Chondrocyte (in vitro differentiated cells): ENCODE data around the gene PPP2R3C. TPM values are rescaled to one million over a fixed set of nuclear protein-coding genes. Genes with fewer than 3 reads are reported as not detected.
"Not testable (repeated sequence)": the region's sequence is repeated elsewhere in the genome, so short reads cannot be mapped to it uniquely, and the experiment has no call there.

Experiments used
- DNase-seq: peaks from one replicate; pipeline ENCODE4 v3.0.0; 2021; ENCODE audit warnings: mixed read lengths, low spot score
- H3K27ac Mint-ChIP-seq: one replicate; pipeline ENCODE4 v1.8.0; 2021; ENCODE audit warnings: mild to moderate bottlenecking, moderate library complexity, mixed read lengths; ENCODE audit not compliant: unreplicated experiment
- H3K27me3 Mint-ChIP-seq: 2 replicates; pipeline ENCODE4 v1.8.0; 2021; ENCODE audit warnings: low read depth, mixed read lengths
- H3K36me3 Mint-ChIP-seq: 2 replicates; pipeline ENCODE4 v1.8.0; 2021; ENCODE audit warnings: low read depth, mixed read lengths
- H3K4me1 Mint-ChIP-seq: 2 replicates; pipeline ENCODE4 v1.8.0; 2021; ENCODE audit warnings: low read depth, mild to moderate bottlenecking, mixed read lengths
- H3K4me3 Mint-ChIP-seq: one replicate; pipeline ENCODE4 v1.8.0; 2021; ENCODE audit warnings: mild to moderate bottlenecking, moderate library complexity, mixed read lengths; ENCODE audit not compliant: unreplicated experiment
- H3K9me3 Mint-ChIP-seq: 2 replicates; pipeline ENCODE4 v1.8.0; 2021; ENCODE audit warnings: low read depth, mixed read lengths
- CTCF ChIP-seq: fragments of 200-600 bp; sonication (generic); IDR thresholded peaks from 2 replicates; pipeline ENCODE4 v1.5.0; 2021; ENCODE audit warnings: antibody characterized with exemption, mild to moderate bottlenecking, moderate library complexity
- total RNA-seq: library from RNA; stranded (reverse); gene quantifications from 3 replicates; pipeline ENCODE4 v1.2.1, GENCODE V29; 2021

The PPP2R3C gene
- total RNA-seq, 1 donor from 2014 or later: 37.4 TPM

- no peak for DNase-seq
- Mint-ChIP-seq H3K36me3 (peaks cover 1% of the 10 kb centered on the region), H3K4me1 (peaks cover 27% of the 10 kb centered on the region), H3K9me3 (no peaks in the 10 kb centered on the region), H3K27ac (peak overlapping the region; percentile 97), H3K27me3 (no peaks in the 10 kb centered on the region), H3K4me3 (peak overlapping the region; percentile 94)
- TF ChIP-seq CTCF: no peak
Measured at GRCh38 chr14:35044939-35045797, 76.6 kb downstream of the PPP2R3C start.

- no peaks in the 10 kb centered on the region for H3K27me3 Mint-ChIP-seq
- H3K36me3 Mint-ChIP-seq: no peaks in the 10 kb centered on the region
- no peaks in the 10 kb centered on the region for H3K9me3 Mint-ChIP-seq
- TF ChIP-seq CTCF: no peak
- DNase-seq: no peak
- H3K4me1 Mint-ChIP-seq: peaks cover 21% of the 10 kb centered on the region
- H3K4me3 Mint-ChIP-seq: no peak overlapping the region
- no peak overlapping the region for H3K27ac Mint-ChIP-seq
Measured at GRCh38 chr14:35043046-35043445, 78.7 kb downstream of the PPP2R3C start.

GRCh38 chr14:35042632-35043031 is 79.2 kb downstream of the PPP2R3C start:
- no peak for TF ChIP-seq CTCF
- H3K27ac Mint-ChIP-seq: no peak overlapping the region

GRCh38 chr14:35038312-35038711 is 83.5 kb downstream of the PPP2R3C start:
- H3K9me3 Mint-ChIP-seq, DNase-seq, H3K4me3 Mint-ChIP-seq, H3K27me3 Mint-ChIP-seq, H3K4me1 Mint-ChIP-seq, H3K27ac Mint-ChIP-seq: not testable (repeated sequence)
- peaks cover 12% of the 10 kb centered on the region for H3K36me3 Mint-ChIP-seq

More at GRCh38 chr14:35042632-35043031, 79.2 kb downstream of the PPP2R3C start:
- H3K27me3 Mint-ChIP-seq: no peaks in the 10 kb centered on the region
- no peak for DNase-seq
- no peaks in the 10 kb centered on the region for H3K36me3 Mint-ChIP-seq
- peaks cover 17% of the 10 kb centered on the region for H3K4me1 Mint-ChIP-seq
- H3K9me3 Mint-ChIP-seq: no peaks in the 10 kb centered on the region
- H3K4me3 Mint-ChIP-seq: no peak overlapping the region

Other genes with a start within 250 kb of the PPP2R3C start
- 22.5 to 27.0 TPM (median 25.0 TPM) in 3 replicates for gene BAZ1A, start 246.6 kb downstream of the PPP2R3C start, total RNA-seq
- 54.4 to 71.3 TPM (median 56.2 TPM) in 3 replicates for gene SRP54, start 139.0 kb downstream of the PPP2R3C start, total RNA-seq
- 103 to 121 TPM (median 107 TPM) in 3 replicates for gene FAM177A1, start 75.7 kb downstream of the PPP2R3C start, total RNA-seq
- gene PRORP, start 562 bp upstream of the PPP2R3C start, total RNA-seq: 27.0 to 42.3 TPM (median 31.1 TPM) in 3 replicates
- gene PSMA6, start 170.4 kb upstream of the PPP2R3C start, total RNA-seq: 129 to 167 TPM (median 137 TPM) in 3 replicates